DMS53 treated with DMSO at 0.1 percent for 48 hours (cell line): ENCODE measurements around the gene CCDC81.

Source experiments
- DNase-seq: peaks from one replicate; lab custom pipeline; 2025; ENCODE audit not compliant: unreplicated experiment; lab: John Stamatoyannopoulos, UW

CCDC81 gene

GRCh38 chr11:86463120-86463519 lies 88.4 kb downstream of the CCDC81 start:
- DNase-seq: no peak

DNA sequence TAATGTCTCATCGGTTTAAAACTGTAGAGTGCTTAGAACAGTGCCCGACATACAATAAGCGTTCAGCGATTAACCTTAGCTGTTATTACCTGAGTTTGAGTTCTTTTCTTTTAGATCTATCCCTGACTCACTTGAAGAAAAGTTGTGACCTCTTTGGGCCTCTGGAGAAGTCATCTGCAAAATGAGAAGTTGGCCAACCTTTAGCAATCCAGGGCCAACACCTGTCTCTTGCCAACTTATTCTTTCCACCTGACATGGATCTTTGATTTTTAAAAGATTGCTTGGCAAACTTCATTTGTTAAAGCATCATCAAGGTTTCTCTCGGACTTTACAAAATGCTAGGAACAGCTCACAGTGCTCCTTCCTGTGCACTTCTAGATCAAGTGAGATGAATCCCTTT lies 89.3 kb downstream of the CCDC81 start:
- no peak for DNase-seq

- DNase-seq: no peak
These were observed 90.0 kb downstream of the CCDC81 start for GRCh38 chr11:86464509-86465221.

DNA sequence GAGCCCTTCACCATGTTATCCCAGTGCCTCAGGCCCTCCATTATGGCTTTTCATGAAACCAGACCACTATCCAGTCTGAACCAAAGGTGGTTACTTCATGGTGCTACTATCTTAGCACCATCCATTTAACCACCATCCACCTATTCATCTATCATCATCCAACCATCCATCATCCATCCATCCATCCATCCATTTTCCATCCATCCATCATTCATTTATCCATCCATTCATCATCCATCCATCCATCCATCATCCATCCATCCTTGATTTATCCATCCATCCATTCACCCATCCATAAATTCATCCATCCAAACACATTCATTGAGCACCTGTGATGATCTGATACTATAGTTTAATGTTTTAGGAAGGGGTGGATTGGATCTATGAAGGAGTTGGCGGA lies 93.5 kb downstream of the CCDC81 start:
- DNase-seq: no peak

DNA sequence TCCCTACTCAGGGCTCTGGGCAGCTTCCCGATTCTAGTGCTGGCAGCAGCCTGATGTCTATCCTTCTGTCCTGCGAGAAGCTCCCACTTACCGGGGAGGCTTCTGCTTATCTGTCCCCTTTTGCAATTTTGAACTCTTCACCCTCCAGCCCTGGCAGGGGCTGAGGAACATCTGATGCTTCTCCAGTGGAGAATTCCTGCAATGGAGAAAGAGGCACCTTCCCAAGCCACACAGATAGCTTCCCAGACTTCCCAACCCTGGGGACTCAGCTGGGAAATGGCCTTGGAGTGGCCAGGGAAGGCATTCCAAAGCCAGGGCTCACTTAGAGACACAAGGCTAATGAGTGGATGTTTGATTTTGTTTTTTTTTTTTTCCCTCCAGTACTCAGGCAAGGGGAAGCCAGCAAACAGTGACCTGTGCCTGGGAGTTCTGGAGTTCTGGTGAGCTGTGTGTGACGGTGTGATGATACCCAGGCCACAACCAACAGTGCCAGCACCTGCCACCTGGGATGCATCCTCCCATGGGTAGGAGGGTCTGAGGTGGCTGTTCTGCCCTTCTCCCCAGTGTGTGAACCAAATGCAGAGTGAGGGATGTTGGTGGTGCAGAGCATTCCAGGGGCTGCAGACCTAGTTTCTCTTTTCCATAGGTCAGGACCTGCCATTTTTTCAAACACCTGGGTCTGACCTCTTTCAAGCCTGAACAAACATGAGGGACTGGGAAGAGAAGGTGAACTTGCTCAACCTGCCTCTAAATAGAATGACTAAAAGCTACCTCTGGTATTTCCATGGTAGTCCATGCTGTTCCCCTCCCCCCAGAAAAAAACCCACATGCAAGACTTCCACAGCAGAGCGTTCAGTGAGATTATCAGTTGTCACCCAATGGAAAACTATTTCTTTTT lies 95.1 kb downstream of the CCDC81 start:
- no peak for DNase-seq
